GM18507 (cell line): ENCODE data around the gene DCTN5.

Experiments used
- DNase-seq: peaks from one replicate; pipeline ENCODE4 v3.0.0; 2011; ENCODE audit warnings: low read depth; ENCODE audit not compliant: insufficient read length; ENCODE audit errors: extremely low spot score
- FAIRE-seq: peaks from 2 replicates; lab custom pipeline; 2011; peaks lifted over from hg19 to GRCh38; lab: Jason Lieb, UNC

Gene DCTN5

GRCh38 chr16:23690771-23691482 is 49.7 kb downstream of the DCTN5 start:
- no peak for DNase-seq
- no peak for FAIRE-seq

GRCh38 chr16:23691483-23692189 is 50.4 kb downstream of the DCTN5 start:
- FAIRE-seq, result no peak
- DNase-seq, result no peak

GRCh38 chr16:23692190-23692837 is 51.0 kb downstream of the DCTN5 start:
- no peak for DNase-seq
- no peak for FAIRE-seq

DNA sequence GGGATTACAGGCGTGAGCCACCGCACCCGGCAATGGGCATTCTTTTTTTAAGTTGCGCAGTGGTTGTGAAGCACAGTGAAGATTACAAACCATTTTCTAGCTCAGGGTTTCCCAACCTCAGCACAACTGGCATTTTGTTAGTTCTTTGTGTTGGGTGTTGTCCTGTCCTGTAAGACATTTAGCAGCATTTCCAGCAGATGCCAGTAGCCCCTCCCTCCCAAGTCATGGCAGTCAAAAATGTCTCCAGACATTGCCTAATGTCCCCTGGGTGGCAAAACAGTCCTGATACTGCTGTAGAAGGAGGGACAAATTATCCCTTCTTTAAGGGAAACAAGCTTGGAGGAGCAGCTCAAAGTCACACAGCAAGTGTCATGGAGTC is 53.0 kb downstream of the DCTN5 start:
- DNase-seq (no peak), FAIRE-seq (no peak)

GRCh38 chr16:23694644-23695373 is 53.5 kb downstream of the DCTN5 start:
- FAIRE-seq (no peak), DNase-seq (no peak)

- no peak for FAIRE-seq
- DNase-seq, result no peak
These were observed 54.5 kb downstream of the DCTN5 start for GRCh38 chr16:23695756-23696155.

DNA sequence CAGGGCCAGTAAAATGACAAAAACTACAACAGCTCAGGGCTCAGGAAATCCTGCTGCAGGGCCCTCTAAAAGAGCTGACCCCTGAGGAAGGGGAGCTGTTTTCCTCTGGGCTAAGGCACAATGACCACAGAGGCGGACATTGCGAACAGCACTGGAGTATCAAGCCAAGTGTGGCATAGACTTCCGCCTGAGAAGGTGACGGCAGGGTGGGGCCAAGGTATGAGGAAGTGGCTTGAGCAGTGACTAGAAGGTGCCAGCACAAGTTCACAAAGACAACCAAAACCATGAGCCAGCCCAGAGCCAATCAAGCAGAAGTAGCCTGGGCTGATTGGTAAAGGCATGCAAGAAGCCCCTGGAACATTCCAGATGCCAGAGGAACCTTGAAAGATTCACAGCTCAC is 57.8 kb downstream of the DCTN5 start:
- no peak for DNase-seq
- FAIRE-seq, result peak; percentile 73

GRCh38 chr16:23700093-23700492 is 58.8 kb downstream of the DCTN5 start:
- DNase-seq (no peak), FAIRE-seq (no peak)

DNA sequence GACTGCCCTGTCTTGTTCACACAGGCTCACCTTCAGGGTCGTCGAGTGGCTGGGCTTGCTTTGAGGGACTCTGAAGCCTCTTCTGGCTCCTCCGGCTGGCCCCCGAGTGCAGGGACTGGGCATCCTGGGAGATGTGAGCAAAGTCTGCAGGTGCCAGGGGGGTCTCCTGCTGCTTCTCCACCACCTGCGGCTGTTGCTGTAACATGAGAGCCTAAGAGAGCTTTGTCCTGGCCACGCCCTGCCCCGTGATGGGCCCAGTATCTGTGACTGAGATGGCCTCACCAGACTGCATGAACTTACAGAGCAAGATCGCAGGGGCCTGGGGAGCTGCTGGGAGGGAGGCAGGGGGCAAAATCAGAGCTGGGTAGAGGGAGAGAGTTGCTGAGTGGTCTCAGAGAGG is 59.2 kb downstream of the DCTN5 start:
- FAIRE-seq (no peak), DNase-seq (no peak)

DNA sequence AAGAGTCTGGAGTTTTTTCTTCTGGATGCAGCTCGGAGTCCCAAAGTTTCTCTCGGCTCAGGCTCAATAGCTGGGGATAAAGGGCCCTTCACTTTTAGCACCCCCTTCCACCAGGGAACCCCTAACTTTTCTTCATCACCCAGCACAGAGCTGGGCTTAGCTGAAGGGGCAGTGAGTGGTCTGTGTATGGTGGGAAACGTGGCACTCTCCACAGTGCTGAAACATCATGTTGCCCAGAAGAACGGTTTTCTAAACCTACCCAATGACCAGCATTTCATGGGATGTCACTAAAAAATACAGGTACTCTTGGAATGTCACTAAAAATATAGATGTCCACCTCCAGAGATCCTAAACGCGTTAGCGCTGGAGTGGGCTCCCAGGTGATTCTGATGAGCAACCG is 59.8 kb downstream of the DCTN5 start:
- FAIRE-seq, result no peak
- no peak for DNase-seq

- DNase-seq (no peak), FAIRE-seq (no peak)
These were observed 61.7 kb downstream of the DCTN5 start for GRCh38 chr16:23702951-23703350.

GRCh38 chr16:23704772-23705516 is 63.7 kb downstream of the DCTN5 start:
- no peak for DNase-seq

GRCh38 chr16:23705517-23705902 is 64.2 kb downstream of the DCTN5 start:
- DNase-seq, result no peak
- FAIRE-seq, result no peak

More at GRCh38 chr16:23704772-23705516, 63.7 kb downstream of the DCTN5 start:
- FAIRE-seq, result no peak

GRCh38 chr16:23706439-23706838 is 65.2 kb downstream of the DCTN5 start:
- no peak for FAIRE-seq
- DNase-seq, result no peak

DNA sequence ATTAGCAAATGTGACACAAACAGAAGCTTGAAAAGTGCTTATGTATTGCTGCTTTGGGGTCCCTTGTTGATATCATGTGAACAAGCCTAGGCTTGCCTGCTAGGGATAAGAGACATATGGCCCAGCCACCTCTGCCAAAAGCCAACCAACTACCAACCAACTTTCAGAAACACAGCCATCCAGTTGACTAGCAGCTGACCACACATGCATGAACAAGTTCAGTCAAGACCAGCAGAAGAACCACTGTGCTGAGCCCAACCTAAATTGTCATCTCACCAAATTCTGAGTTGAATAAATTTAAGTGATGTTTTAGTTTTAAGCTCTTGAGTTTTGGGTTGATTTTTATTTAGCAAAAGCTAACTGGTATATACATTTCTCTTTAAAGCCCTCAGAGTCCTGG is 68.3 kb downstream of the DCTN5 start:
- no peak for FAIRE-seq
- no peak for DNase-seq

DNA sequence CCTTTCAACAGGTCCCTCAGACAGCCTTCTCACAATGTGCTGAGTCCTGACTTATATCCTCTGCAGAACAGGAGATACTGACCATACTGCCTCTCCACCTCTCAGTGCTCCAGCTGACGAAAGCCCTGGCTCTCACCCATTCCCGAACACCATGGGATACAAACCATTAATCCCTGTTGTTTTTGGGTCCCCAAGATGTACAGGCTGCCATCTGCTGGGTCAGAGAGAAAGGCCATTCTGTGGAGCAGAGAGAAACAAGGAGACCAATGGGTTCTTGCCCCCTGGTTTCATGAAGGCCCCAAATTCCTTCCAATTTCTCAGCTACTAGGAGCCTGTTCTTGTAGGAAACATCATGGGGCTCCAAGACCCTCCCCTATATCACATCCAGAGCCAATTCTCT is 68.7 kb downstream of the DCTN5 start:
- FAIRE-seq (no peak), DNase-seq (no peak)

DNA sequence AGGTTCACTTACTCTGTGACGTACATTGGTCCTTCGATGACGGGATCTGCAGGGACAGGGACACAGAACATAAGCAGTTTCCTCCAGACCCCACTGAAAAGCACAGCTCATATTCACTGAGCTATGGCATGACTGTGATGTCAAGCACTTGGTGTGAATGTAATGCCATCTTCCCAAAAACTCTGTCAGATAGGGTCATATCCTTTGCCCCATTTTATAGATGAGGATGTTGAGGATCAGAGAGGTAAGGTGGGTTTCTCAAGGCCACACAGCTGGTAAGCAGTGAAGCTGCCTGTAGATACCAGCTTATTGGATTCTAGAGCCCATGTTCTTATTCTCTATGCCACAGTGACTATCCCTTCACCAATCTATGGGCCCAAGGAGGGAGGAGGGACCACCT is 69.2 kb downstream of the DCTN5 start:
- no peak for DNase-seq
- FAIRE-seq, result no peak

DNA sequence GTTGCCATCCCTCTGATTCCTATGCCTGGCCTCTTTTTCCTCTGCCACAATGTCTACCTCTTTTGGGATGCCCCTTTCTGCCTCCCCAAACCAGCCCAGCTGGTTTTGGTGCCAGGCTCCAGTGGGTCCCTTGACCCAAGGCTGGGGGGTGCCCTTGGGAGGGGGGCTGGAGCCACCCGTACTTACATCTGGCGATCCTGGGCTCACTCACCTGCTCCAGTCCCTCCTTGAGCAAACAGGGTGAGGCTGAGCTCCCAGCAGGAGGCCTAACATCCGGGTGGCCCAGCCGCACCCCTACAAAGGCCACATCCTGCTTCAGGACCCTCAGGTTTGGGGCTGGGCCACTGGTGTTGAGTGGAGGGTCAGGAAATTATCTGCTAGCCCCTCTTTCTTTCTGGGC is 70.5 kb downstream of the DCTN5 start:
- no peak for FAIRE-seq
- DNase-seq, result no peak

DNA sequence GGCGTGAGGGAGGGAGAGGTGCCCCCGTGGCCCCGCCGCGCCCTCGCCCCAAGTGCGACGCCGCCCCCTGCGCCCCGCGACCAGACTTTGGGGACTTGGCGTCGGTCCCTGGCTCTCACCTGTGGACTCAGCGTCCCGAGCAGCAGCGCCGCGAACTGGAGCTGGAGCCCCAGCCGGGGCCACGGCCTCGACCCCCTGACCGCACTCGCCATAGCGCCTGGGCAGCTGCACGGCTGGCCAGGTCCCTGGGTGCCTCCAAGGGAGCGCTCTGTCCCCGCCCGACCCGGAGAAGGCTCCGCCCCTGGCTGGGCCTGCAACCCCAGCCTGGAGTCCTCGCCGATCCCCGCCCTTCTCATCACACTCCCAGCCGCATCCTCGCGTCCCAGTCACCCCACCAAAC is 71.7 kb downstream of the DCTN5 start, which contains the start of gene ERN2:
ERN2 (minus strand) TSS at position 247 of the 400 bp plus-strand sequence; CDS start at position 212, 35 bp downstream.
- FAIRE-seq, result no peak
- DNase-seq, result no peak
